B cell (primary cell): Measurements from ENCODE around the gene METTL26. TPM values are rescaled to one million over a fixed set of nuclear protein-coding genes. Genes with fewer than 3 reads are reported as not detected.

Experiments
- ATAC-seq: fragments of 200-7000 bp; cut with Tn5 transposase; one replicate; pipeline ENCODE4 v1.10.0; 2021; ENCODE audit warnings: low read depth, mild to moderate bottlenecking, moderate number of reproducible peaks, moderate library complexity
- CTCF ChIA-PET: fragments of 350-600 bp; sonication (Branson Sonifier 250); formaldehyde crosslinking; loops from one replicate; lab custom pipeline; 2021; ENCODE audit warnings: antibody characterized with exemption, inconsistent platforms; lab: Charles Lee
- POLR2A ChIA-PET: fragments of 350-600 bp; sonication (Branson Sonifier 250); formaldehyde crosslinking; loops from one replicate; lab custom pipeline; 2021; ENCODE audit warnings: antibody characterized with exemption; lab: Charles Lee
- DNase-seq: peaks from one replicate; pipeline ENCODE4 v3.0.0; 2013
- H2AFZ ChIP-seq: 2 replicates; pipeline ENCODE4 v1.6.1; 2012; ENCODE audit warnings: mild to moderate bottlenecking, low read depth, low read length; ENCODE audit not compliant: insufficient read depth, poor library complexity, severe bottlenecking
- H3K27ac ChIP-seq, 2 donors: 1 replicate in 1 of 2; 2 replicates in 1 of 2; pipeline ENCODE4 v1.5.1; 2012 to 2013; ENCODE audit warnings: low read length in 2 of 2, mild to moderate bottlenecking in 2 of 2, moderate library complexity in 1 of 2
- H3K27me3 ChIP-seq, 4 experiments: fragments of 200-600 bp in 1 of 4; sonication (generic) in 1 of 4; replicated peaks in 1 of 4; 1 replicate in 2 of 4; 2 replicates in 2 of 4; pipeline versions ENCODE4 v1.6.1 to v1.7.0; 2013 to 2016; ENCODE audit warnings: low read length in 3 of 4, mild to moderate bottlenecking in 2 of 4, mixed read lengths in 1 of 4, moderate library complexity in 1 of 4; ENCODE audit not compliant: insufficient read depth in 4 of 4, control insufficient read depth in 3 of 4; ENCODE audit errors: control extremely low read depth in 1 of 4
- H3K36me3 ChIP-seq, 2 experiments: replicated peaks in 1 of 2; 1 replicate in 1 of 2; 2 replicates in 1 of 2; pipeline versions ENCODE4 v1.6.1 to v1.7.1; 2013; ENCODE audit warnings: low read length in 1 of 2; ENCODE audit not compliant: insufficient read depth in 2 of 2, control insufficient read depth in 1 of 2; ENCODE audit errors: control extremely low read depth in 1 of 2, extremely low read depth in 1 of 2
- H3K4me1 ChIP-seq, 2 donors: fragments of 200-600 bp in 1 of 2; sonication (generic) in 1 of 2; 1 replicate in 1 of 2; 2 replicates in 1 of 2; pipeline versions ENCODE4 v1.5.1 to v1.6.1; 2013 to 2017; ENCODE audit warnings: low read length in 2 of 2; ENCODE audit not compliant: control insufficient read depth in 2 of 2, insufficient read depth in 2 of 2
- H3K4me2 ChIP-seq: replicated peaks from 2 replicates; pipeline ENCODE3; 2012; ENCODE audit warnings: mild to moderate bottlenecking, low read depth, low read length; ENCODE audit not compliant: poor library complexity, severe bottlenecking
- H3K4me3 ChIP-seq, 5 experiments: fragments of 200-600 bp in 1 of 5; sonication (generic) in 1 of 5; 1 replicate in 3 of 5; 2 replicates in 2 of 5; pipeline versions ENCODE4 v1.5.1 to v1.7.0; 2011 to 2016; ENCODE audit warnings: low read length in 4 of 5, mild to moderate bottlenecking in 4 of 5, low read depth in 2 of 5, control low read depth in 1 of 5, moderate library complexity in 1 of 5; ENCODE audit not compliant: insufficient read depth in 1 of 5; ENCODE audit errors: control extremely low read depth in 1 of 5, extremely low read depth in 1 of 5
- H3K79me2 ChIP-seq: fragments of 200-600 bp; sonication (generic); one replicate; pipeline ENCODE4 v1.6.0; 2016; ENCODE audit warnings: low read length; ENCODE audit not compliant: control insufficient read depth, insufficient read depth
- H3K9ac ChIP-seq: fragments of 200-600 bp; sonication (generic); 2 replicates; pipeline ENCODE4 v1.6.1; 2017; ENCODE audit warnings: mild to moderate bottlenecking, low read length, moderate library complexity
- H3K9me3 ChIP-seq, 3 donors: one replicate each; pipeline versions ENCODE4 v1.6.1 to v1.7.1; 2013; ENCODE audit warnings: low read length in 2 of 3; ENCODE audit not compliant: control insufficient read depth in 2 of 3, insufficient read depth in 1 of 3; ENCODE audit errors: control extremely low read depth in 1 of 3
- H4K20me1 ChIP-seq: 2 replicates; pipeline ENCODE4 v1.6.0; 2012; ENCODE audit warnings: mild to moderate bottlenecking, low read length; ENCODE audit not compliant: insufficient read depth, control insufficient read depth, poor library complexity, severe bottlenecking
- H3K27ac Mint-ChIP-seq: one replicate; pipeline ENCODE4 v1.8.0; 2021; ENCODE audit warnings: mixed read lengths
- H3K27me3 Mint-ChIP-seq: one replicate; pipeline ENCODE4 v1.8.0; 2021; ENCODE audit warnings: mixed read lengths
- H3K4me1 Mint-ChIP-seq: one replicate; pipeline ENCODE4 v1.8.0; 2021; ENCODE audit warnings: mixed read lengths
- H3K4me3 Mint-ChIP-seq: one replicate; pipeline ENCODE4 v1.8.0; 2021; ENCODE audit warnings: mixed read lengths
- H3K9me3 Mint-ChIP-seq: one replicate; pipeline ENCODE4 v1.8.0; 2022; ENCODE audit warnings: mixed read lengths; ENCODE audit not compliant: insufficient read depth
- CTCF ChIP-seq: fragments of 200-600 bp; IDR thresholded peaks from one replicate; pipeline ENCODE4 v1.8.0; 2022; ENCODE audit warnings: antibody characterized with exemption, mild to moderate bottlenecking
- EZH2 ChIP-seq: IDR thresholded peaks from 2 replicates; pipeline ENCODE4 v1.6.1; 2012; ENCODE audit warnings: borderline replicate concordance, low read depth, mild to moderate bottlenecking, moderate library complexity, low read length; ENCODE audit not compliant: insufficient read depth, poor library complexity, severe bottlenecking
- WGBS: methylation state at CpG from one replicate; pipeline ENCODE4 v1.1.5; 2013; ENCODE audit warnings: missing lambda C conversion rate; ENCODE audit not compliant: insufficient coverage; 5-methylcytosine and 5-hydroxymethylcytosine counted together
- intact Hi-C: fragments of 100-400 bp; cut with micrococcal nuclease; formaldehyde crosslinking; loops from one replicate; pipeline ENCODE4 v1.10.0; 2022
- polyA plus RNA-seq: library from polyadenylated mRNA; depleted of rRNA; stranded (reverse); fragments of >200 nt; gene quantifications from 2 replicates; pipeline ENCODE4 v1.2.3, GENCODE V29; 2012
- total RNA-seq, 2 donors: library from RNA; stranded (reverse); fragments of 120-200 nt in 1 of 2; gene quantifications; 1 replicate in 1 of 2; 2 replicates in 1 of 2; pipeline versions ENCODE4 v1.2.3 to v1.2.4, GENCODE V29; 2013 to 2022

METTL26 gene
- total and polyA plus RNA-seq, 2 donors (not counting 1 experiment from before 2014, with no cell fraction given): 56.6 to 140 TPM

DNA sequence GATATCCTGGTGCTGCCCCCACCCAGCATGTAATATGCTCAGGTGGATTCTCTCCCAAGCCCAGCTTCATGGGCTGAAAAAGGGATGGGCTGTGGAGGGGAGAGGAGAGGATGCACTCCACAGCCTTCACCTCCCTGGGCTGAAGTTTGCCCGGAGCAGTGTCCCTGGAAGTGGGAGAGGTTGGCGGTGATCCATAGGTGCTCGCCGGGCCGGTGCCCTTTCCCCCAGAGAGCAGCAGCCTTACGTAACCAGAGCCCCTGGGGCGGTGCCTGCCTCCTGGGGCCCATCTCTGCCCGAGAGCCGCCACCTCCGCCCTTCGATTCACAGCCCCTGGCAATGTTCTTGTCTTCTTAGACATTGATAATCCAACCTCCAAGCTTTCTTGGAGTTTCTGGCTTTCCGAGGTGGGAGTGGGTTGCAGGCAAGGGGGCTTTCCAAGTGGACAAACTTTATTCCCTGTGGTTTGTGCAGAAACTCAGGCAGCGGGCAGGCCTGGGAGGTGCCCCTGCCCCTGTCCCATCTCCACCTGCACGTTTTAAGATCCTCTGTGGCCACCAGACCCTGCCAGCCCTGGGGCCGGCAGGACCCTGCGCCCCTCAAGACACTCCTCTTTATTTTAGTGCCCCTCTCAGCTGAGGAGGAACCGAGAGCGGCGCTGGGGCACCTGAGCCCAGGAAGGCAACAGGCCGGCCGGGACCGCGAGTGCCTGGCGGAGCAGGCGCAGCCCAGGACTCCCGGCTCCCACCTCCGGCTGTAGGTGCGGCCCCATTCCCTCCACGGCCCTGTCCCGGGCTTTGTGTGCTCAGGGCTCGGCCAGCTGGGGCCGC lies 10.0 kb upstream of the METTL26 start:
- POLR2A ChIA-PET: interaction anchor here (0.5 kb wide), 1 partner anchor 60 kb away, joined by 3 read pairs; no protein-coding TSS in a partner anchor
- Histone ChIP-seq H3K4me2 (no peak overlapping the region), H3K9ac (no peak overlapping the region)

More for the DNA sequence above, 10.0 kb upstream of the METTL26 start:
- Mint-ChIP-seq H3K4me3 (no peak overlapping the region), H3K4me1 (peaks cover 19% of the 10 kb centered on the region), H3K9me3 (no peaks in the 10 kb centered on the region), H3K27me3 (no peaks in the 10 kb centered on the region), H3K27ac (no peak overlapping the region)
- Histone ChIP-seq H3K9me3 (peaks cover 0 to 2% (median 0%) of the 10 kb centered on the region in 3 donors), H3K27me3 (no peaks in the 10 kb centered on the region), H3K27ac (no peak overlapping the region), H3K36me3 (no peaks in the 10 kb centered on the region), H3K4me3 (no peak overlapping the region), H3K4me1 (peaks cover 26 to 35% of the 10 kb centered on the region in 2 donors), H3K79me2 (peaks cover 14% of the 10 kb centered on the region), H4K20me1 (peaks cover 14% of the 10 kb centered on the region), H2AFZ (no peak overlapping the region)
- ATAC-seq (no peak), DNase-seq (no peak)
- CTCF ChIA-PET: no interaction called here
- 95% methylated on average over 31 of the region's 32 CpGs for WGBS
- intact Hi-C loops: no loop called here
- TF ChIP-seq CTCF: no peak
- no peak for TF ChIP-seq EZH2
